ENCODE results near the gene ZNF350. TPM values are rescaled to one million over a fixed set of nuclear protein-coding genes. Genes with fewer than 3 reads are reported as not detected.
"Not testable (repeated sequence)": the region's sequence is repeated elsewhere in the genome, so short reads cannot be mapped to it uniquely, and the experiment has no call there.

Gene ZNF350
- total RNA-seq, 1 donor from 2014 or later, result 7.4 TPM

GRCh38 chr19:51993422-51993821, 6.8 kb upstream of the ZNF350 start:
- Mint-ChIP-seq H3K27ac (no peak overlapping the region), H3K4me1 (no peaks in the 10 kb centered on the region), H3K9me3 (peaks cover 38% of the 10 kb centered on the region), H3K4me3 (no peak overlapping the region), H3K27me3 (no peaks in the 10 kb centered on the region), H3K36me3 (ENCODE audit: low read depth) (peaks cover 64% of the 10 kb centered on the region)
- intact Hi-C loops (cut with micrococcal nuclease), result no loop called here
- DNase-seq, result no peak

GRCh38 chr19:51983361-51983760, 3.3 kb downstream of the ZNF350 start:
- H3K4me1 Mint-ChIP-seq, result peaks cover 8% of the 10 kb centered on the region
- no peaks in the 10 kb centered on the region for H3K27me3 Mint-ChIP-seq
- H3K9me3 Mint-ChIP-seq, result peaks cover 29% of the 10 kb centered on the region
- H3K27ac Mint-ChIP-seq, result no peak overlapping the region
- H3K4me3 Mint-ChIP-seq, result no peak overlapping the region
- DNase-seq, result no peak
- peaks cover 70% of the 10 kb centered on the region for H3K36me3 Mint-ChIP-seq (ENCODE audit: low read depth)
- intact Hi-C loops (cut with micrococcal nuclease), result no loop called here

GRCh38 chr19:51980926-51981325, 5.7 kb downstream of the ZNF350 start:
- Mint-ChIP-seq H3K36me3 (ENCODE audit: low read depth) (peaks cover 72% of the 10 kb centered on the region), H3K9me3 (peaks cover 32% of the 10 kb centered on the region)
- H3K4me3 Mint-ChIP-seq; H3K27me3 Mint-ChIP-seq; DNase-seq; H3K27ac Mint-ChIP-seq; H3K4me1 Mint-ChIP-seq; intact Hi-C loops (cut with micrococcal nuclease): not testable (repeated sequence)

GRCh38 chr19:51980116-51980736, 6.4 kb downstream of the ZNF350 start:
- intact Hi-C loops (cut with micrococcal nuclease), result no loop called here
- H3K4me1 Mint-ChIP-seq, result peaks cover 2% of the 10 kb centered on the region
- peaks cover 32% of the 10 kb centered on the region for H3K9me3 Mint-ChIP-seq
- H3K27ac Mint-ChIP-seq, result no peak overlapping the region
- peaks cover 69% of the 10 kb centered on the region for H3K36me3 Mint-ChIP-seq (ENCODE audit: low read depth)
- DNase-seq, result no peak
- no peaks in the 10 kb centered on the region for H3K27me3 Mint-ChIP-seq
- no peak overlapping the region for H3K4me3 Mint-ChIP-seq

- H3K4me1 Mint-ChIP-seq, result no peaks in the 10 kb centered on the region
- no peak overlapping the region for H3K27ac Mint-ChIP-seq
- H3K27me3 Mint-ChIP-seq, result no peaks in the 10 kb centered on the region
- peaks cover 75% of the 10 kb centered on the region for H3K36me3 Mint-ChIP-seq (ENCODE audit: low read depth)
- intact Hi-C loops (cut with micrococcal nuclease), result no loop called here
- H3K9me3 Mint-ChIP-seq, result peaks cover 32% of the 10 kb centered on the region
- no peak for DNase-seq
- H3K4me3 Mint-ChIP-seq, result no peak overlapping the region
These were observed 7.8 kb downstream of the ZNF350 start for GRCh38 chr19:51978882-51979281.

- intact Hi-C loops (cut with micrococcal nuclease), result no loop called here
- no peak for DNase-seq
- Mint-ChIP-seq H3K9me3 (peaks cover 28% of the 10 kb centered on the region), H3K4me1 (no peaks in the 10 kb centered on the region), H3K36me3 (ENCODE audit: low read depth) (peaks cover 81% of the 10 kb centered on the region), H3K4me3 (no peak overlapping the region), H3K27me3 (no peaks in the 10 kb centered on the region), H3K27ac (no peak overlapping the region)
These were observed 9.3 kb downstream of the ZNF350 start for GRCh38 chr19:51977346-51977745.

- Mint-ChIP-seq H3K27ac (no peak overlapping the region), H3K9me3 (peaks cover 30% of the 10 kb centered on the region), H3K27me3 (no peaks in the 10 kb centered on the region), H3K36me3 (ENCODE audit: low read depth) (peaks cover 83% of the 10 kb centered on the region), H3K4me1 (no peaks in the 10 kb centered on the region), H3K4me3 (no peak overlapping the region)
- no peak for DNase-seq
- intact Hi-C loops (cut with micrococcal nuclease), result no loop called here
These were observed 9.8 kb downstream of the ZNF350 start for GRCh38 chr19:51976852-51977251.

- H3K4me3 Mint-ChIP-seq; DNase-seq; H3K27ac Mint-ChIP-seq; H3K4me1 Mint-ChIP-seq; H3K27me3 Mint-ChIP-seq; intact Hi-C loops (cut with micrococcal nuclease): not testable (repeated sequence)
- peaks cover 87% of the 10 kb centered on the region for H3K36me3 Mint-ChIP-seq (ENCODE audit: low read depth)
- peaks cover 28% of the 10 kb centered on the region for H3K9me3 Mint-ChIP-seq
These were observed 10.9 kb downstream of the ZNF350 start for GRCh38 chr19:51975787-51976186.

GRCh38 chr19:51971624-51972023, 15.0 kb downstream of the ZNF350 start:
- H3K36me3 Mint-ChIP-seq (ENCODE audit: low read depth), result peaks cover 80% of the 10 kb centered on the region
- DNase-seq, result peak; percentile 64
- no peak overlapping the region for H3K27ac Mint-ChIP-seq
- no peaks in the 10 kb centered on the region for H3K4me1 Mint-ChIP-seq
- H3K27me3 Mint-ChIP-seq, result no peaks in the 10 kb centered on the region
- no peak overlapping the region for H3K4me3 Mint-ChIP-seq
- H3K9me3 Mint-ChIP-seq, result peaks cover 26% of the 10 kb centered on the region
- intact Hi-C loops (cut with micrococcal nuclease), result no loop called here

- intact Hi-C loops (cut with micrococcal nuclease), result no loop called here
- Mint-ChIP-seq H3K27ac (no peak overlapping the region), H3K4me1 (no peaks in the 10 kb centered on the region), H3K4me3 (no peak overlapping the region), H3K27me3 (no peaks in the 10 kb centered on the region), H3K9me3 (peaks cover 24% of the 10 kb centered on the region), H3K36me3 (ENCODE audit: low read depth) (peaks cover 84% of the 10 kb centered on the region)
- DNase-seq, result no peak
These were observed 15.9 kb downstream of the ZNF350 start for GRCh38 chr19:51970718-51971117.

GRCh38 chr19:51965583-51965982, 21.1 kb downstream of the ZNF350 start:
- Mint-ChIP-seq H3K4me1 (no peaks in the 10 kb centered on the region), H3K9me3 (peaks cover 55% of the 10 kb centered on the region)
- no peak for DNase-seq

GRCh38 chr19:51960621-51961233, 25.9 kb downstream of the ZNF350 start:
- H3K4me1 Mint-ChIP-seq; H3K27me3 Mint-ChIP-seq; intact Hi-C loops (cut with micrococcal nuclease); H3K4me3 Mint-ChIP-seq; DNase-seq; H3K27ac Mint-ChIP-seq: not testable (repeated sequence)
- peaks cover 66% of the 10 kb centered on the region for H3K9me3 Mint-ChIP-seq
- peaks cover 34% of the 10 kb centered on the region for H3K36me3 Mint-ChIP-seq (ENCODE audit: low read depth)

More at GRCh38 chr19:51965583-51965982, 21.1 kb downstream of the ZNF350 start:
- no peak overlapping the region for H3K27ac Mint-ChIP-seq
- intact Hi-C loops (cut with micrococcal nuclease), result no loop called here
- H3K36me3 Mint-ChIP-seq (ENCODE audit: low read depth), result peaks cover 68% of the 10 kb centered on the region
- H3K27me3 Mint-ChIP-seq, result no peaks in the 10 kb centered on the region
- H3K4me3 Mint-ChIP-seq, result no peak overlapping the region

- no peaks in the 10 kb centered on the region for H3K27me3 Mint-ChIP-seq
- no peak overlapping the region for H3K27ac Mint-ChIP-seq
- H3K4me3 Mint-ChIP-seq, result no peak overlapping the region
- H3K4me1 Mint-ChIP-seq, result no peaks in the 10 kb centered on the region
- peaks cover 25% of the 10 kb centered on the region for H3K36me3 Mint-ChIP-seq (ENCODE audit: low read depth)
- no peak for DNase-seq
- H3K9me3 Mint-ChIP-seq, result peaks cover 62% of the 10 kb centered on the region
- intact Hi-C loops (cut with micrococcal nuclease), result no loop called here
These were observed 26.8 kb downstream of the ZNF350 start for GRCh38 chr19:51959791-51960190.

GRCh38 chr19:51957846-51958245, 28.8 kb downstream of the ZNF350 start:
- H3K4me3 Mint-ChIP-seq; intact Hi-C loops (cut with micrococcal nuclease); H3K27me3 Mint-ChIP-seq; H3K27ac Mint-ChIP-seq; DNase-seq; H3K4me1 Mint-ChIP-seq: not testable (repeated sequence)
- Mint-ChIP-seq H3K36me3 (ENCODE audit: low read depth) (peaks cover 12% of the 10 kb centered on the region), H3K9me3 (peaks cover 59% of the 10 kb centered on the region)

GRCh38 chr19:51948975-51949374, 37.7 kb downstream of the ZNF350 start:
- Mint-ChIP-seq H3K36me3 (ENCODE audit: low read depth) (peaks cover 29% of the 10 kb centered on the region), H3K9me3 (peaks cover 37% of the 10 kb centered on the region), H3K27me3 (no peaks in the 10 kb centered on the region), H3K27ac (no peak overlapping the region), H3K4me3 (no peak overlapping the region), H3K4me1 (no peaks in the 10 kb centered on the region)
- intact Hi-C loops (cut with micrococcal nuclease), result no loop called here
- DNase-seq, result no peak

All from activated CD4-positive, alpha-beta T cell treated with anti-CD3 and anti-CD28 coated beads, Interleukin-2, amount 10 ng/mL, durations not matched to agents 24 days and 14 days (primary cell).